Measurements from ENCODE around the gene STARD13. TPM values are rescaled to one million over a fixed set of nuclear protein-coding genes. Genes with fewer than 3 reads are reported as not detected.

Gene STARD13
- total RNA-seq, 1 donor from 2014 or later: 8.9 TPM

DNA sequence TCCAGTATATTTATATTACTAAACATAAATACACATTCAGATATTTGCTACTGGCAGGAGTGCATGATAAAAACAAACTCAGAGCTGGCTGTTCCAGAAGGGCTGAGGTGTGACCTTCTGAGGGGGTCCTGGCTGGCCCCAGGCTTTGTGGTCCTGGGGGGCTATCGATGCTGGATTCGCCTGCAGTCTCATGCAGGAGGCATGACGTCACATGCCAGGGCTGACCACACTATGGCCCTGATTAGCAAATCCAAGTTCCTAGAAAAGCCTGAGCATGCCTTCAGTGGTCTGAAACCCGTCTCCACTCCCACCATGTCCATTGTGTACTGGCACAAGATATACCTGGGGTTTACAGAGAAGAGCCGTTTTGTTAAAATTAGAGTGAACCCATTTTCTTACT, 171.4 kb downstream of the STARD13 start:
- no peak overlapping the region for H3K4me3 ChIP-seq (ENCODE audit: low read depth, low read length)
- TF ChIP-seq CTCF (conservative IDR thresholded peaks at IDR 0.05; ENCODE audit: low read depth, low read length): no peak
- no peak for DNase-seq (ENCODE audit: low read depth)

DNA sequence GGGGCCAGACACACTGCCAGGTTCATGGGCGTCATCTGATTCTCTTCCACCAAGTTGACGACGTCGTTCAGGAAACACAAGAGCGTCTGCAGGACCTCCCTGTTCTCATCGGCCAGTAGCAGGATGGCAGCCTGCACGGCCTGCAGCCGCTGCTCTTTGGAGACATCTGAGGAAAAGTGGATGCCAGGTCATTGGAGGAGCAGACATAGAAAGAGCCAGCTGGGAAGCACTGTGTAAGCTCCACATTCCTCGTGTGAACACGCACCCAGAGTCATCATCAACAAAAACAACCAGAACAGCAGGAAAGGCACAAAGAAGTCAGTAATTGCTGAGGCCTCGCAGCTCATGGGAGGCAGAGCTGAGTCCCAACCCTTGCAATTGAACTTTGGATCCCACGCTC, 172.8 kb downstream of the STARD13 start:
- TF ChIP-seq CTCF (conservative IDR thresholded peaks at IDR 0.05; ENCODE audit: low read depth, low read length): no peak
- no peak for DNase-seq (ENCODE audit: low read depth)
- no peak overlapping the region for H3K4me3 ChIP-seq (ENCODE audit: low read depth, low read length)

DNA sequence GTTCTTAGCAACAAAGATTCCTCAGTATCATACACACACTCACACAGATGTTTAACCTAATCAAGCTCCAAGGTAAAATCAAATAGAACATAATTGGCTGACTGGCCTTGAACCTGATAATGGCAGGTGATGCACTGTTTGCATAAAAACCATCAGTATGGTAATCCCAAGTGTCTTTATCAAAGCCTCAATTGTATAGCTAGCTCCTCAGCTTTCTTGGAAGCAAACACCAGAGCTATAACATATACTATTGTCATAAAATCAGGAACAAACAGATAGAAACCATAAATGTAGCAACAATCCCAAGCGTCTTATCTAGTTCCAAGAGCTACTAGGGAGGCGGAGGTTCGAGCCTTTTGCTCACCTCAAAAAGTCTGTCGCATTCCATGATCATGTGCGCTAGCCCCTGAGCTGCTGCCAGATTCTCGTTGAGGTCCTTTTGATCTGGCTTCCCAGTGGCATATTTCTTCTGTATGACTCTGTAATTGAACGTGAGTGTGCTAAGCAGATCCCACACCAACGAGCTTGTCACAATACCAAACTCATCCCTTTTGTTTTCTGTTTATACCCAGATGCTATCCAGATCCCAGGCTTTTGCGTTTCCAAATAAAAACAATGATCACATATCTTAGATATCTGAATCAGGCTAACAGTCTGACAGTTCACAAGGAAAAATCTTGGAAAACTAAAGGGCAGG, 174.0 kb downstream of the STARD13 start:
- no peak overlapping the region for H3K4me3 ChIP-seq (ENCODE audit: low read depth, low read length)
- no peak for TF ChIP-seq CTCF (conservative IDR thresholded peaks at IDR 0.05; ENCODE audit: low read depth, low read length)
- no peak for DNase-seq (ENCODE audit: low read depth)

DNA sequence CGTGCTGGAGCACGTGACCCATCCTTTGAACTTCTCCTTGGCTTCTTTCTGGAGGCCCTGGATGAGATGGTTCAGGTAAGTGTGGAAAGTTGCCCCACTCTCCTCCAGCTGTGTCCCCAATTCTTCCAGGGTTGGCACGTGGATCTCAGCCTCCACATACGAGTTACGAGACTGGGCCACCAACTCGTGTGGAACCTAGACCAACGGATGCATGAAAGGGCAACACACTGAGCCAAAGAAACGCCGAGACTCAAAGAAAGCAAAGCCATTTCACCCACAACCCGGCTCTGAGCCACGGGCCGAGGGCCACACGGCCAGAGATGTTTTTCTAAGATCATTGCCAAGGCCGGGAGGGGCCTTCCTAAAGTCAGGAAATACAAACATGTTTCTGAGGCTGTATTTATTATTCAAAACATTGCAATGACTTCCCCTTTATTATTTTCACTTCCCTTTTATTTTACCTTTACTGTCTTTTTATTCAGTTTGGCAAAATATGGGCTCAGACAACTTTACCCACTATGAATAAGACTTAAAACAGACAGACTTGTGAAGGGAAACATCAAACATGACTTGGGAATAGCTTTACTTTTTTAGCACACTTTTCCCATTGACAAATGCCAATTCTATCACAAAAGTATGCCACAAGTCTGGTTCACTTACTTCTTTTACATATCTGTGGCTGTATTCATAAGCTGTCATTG, 174.7 kb downstream of the STARD13 start:
- no peak for DNase-seq (ENCODE audit: low read depth)
- no peak for TF ChIP-seq CTCF (conservative IDR thresholded peaks at IDR 0.05; ENCODE audit: low read depth, low read length)
- H3K4me3 ChIP-seq (ENCODE audit: low read depth, low read length): no peak overlapping the region

- DNase-seq (ENCODE audit: low read depth): no peak
- H3K4me3 ChIP-seq (ENCODE audit: low read depth, low read length): no peak overlapping the region
- TF ChIP-seq CTCF (conservative IDR thresholded peaks at IDR 0.05; ENCODE audit: low read depth, low read length): no peak
These were observed 175.2 kb downstream of the STARD13 start for GRCh38 chr13:33110386-33110712.

- DNase-seq (ENCODE audit: low read depth): no peak
- peak; percentile 48 for TF ChIP-seq CTCF (conservative IDR thresholded peaks at IDR 0.05; ENCODE audit: low read depth, low read length)
- no peak overlapping the region for H3K4me3 ChIP-seq (ENCODE audit: low read depth, low read length)
These were observed 175.8 kb downstream of the STARD13 start for GRCh38 chr13:33109801-33110200.

DNA sequence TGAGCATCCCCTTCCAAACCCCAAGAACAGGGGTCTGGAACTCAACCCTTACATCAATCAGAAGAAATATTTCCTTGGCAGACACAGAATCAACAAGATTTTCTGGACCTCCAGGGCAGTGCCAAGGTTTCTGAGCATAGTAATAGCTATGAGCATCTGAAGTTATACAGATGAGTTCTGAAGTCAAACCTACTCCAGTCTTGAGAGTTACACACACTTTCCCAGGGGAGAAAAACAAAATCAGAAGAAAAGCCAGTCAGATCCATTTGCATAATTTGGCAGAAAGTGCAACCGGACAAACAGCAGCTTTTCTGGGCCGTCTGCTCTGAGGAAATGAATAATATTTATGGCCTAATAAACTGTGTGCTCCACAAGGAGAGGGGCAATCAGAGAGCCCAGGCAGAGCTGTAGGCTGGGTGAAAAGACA, 176.3 kb downstream of the STARD13 start:
- no peak for DNase-seq (ENCODE audit: low read depth)
- no peak for TF ChIP-seq CTCF (conservative IDR thresholded peaks at IDR 0.05; ENCODE audit: low read depth, low read length)
- no peak overlapping the region for H3K4me3 ChIP-seq (ENCODE audit: low read depth, low read length)

Data from epithelial cell of proximal tubule (primary cell).